T-helper 17 cell (primary cell): ENCODE data around the gene BTRC. TPM values are rescaled to one million over a fixed set of nuclear protein-coding genes. Genes with fewer than 3 reads are reported as not detected.
"Not testable (repeated sequence)": the region's sequence is repeated elsewhere in the genome, so short reads cannot be mapped to it uniquely, and the experiment has no call there.

Experiments used
- ATAC-seq: fragments of 150-1000 bp; cut with Tn5 transposase; 2 replicates; pipeline ENCODE4 v1.10.0; 2021; ENCODE audit warnings: mild to moderate bottlenecking, moderate library complexity
- DNase-seq, 3 donors: peaks; one replicate each; pipeline versions ENCODE4 v3.0.0 to v3.0.0-alpha.2; 2020 to 2021
- H3K9me3 ChIP-seq: one replicate; pipeline ENCODE4 v1.7.0; 2013; ENCODE audit warnings: low read length, mild to moderate bottlenecking; ENCODE audit not compliant: control insufficient read depth, poor library complexity, severe bottlenecking
- H3K27ac Mint-ChIP-seq: one replicate; pipeline ENCODE4 v1.8.0; 2022; ENCODE audit warnings: mild to moderate bottlenecking, moderate library complexity, mixed read lengths
- H3K27me3 Mint-ChIP-seq: one replicate; pipeline ENCODE4 v1.8.0; 2022; ENCODE audit warnings: mixed read lengths
- H3K36me3 Mint-ChIP-seq: one replicate; pipeline ENCODE4 v1.8.0; 2022; ENCODE audit warnings: low read depth, mixed read lengths
- H3K4me1 Mint-ChIP-seq: one replicate; pipeline ENCODE4 v1.8.0; 2022; ENCODE audit warnings: mild to moderate bottlenecking, mixed read lengths
- H3K4me3 Mint-ChIP-seq: one replicate; pipeline ENCODE4 v1.8.0; 2022; ENCODE audit warnings: mild to moderate bottlenecking, moderate library complexity, mixed read lengths
- total RNA-seq, 4 donors: library from RNA in 2 of 4; stranded (reverse) in 2 of 4; gene quantifications; one replicate each; pipeline ENCODE4 v1.2.3 and lab custom pipeline; 2022 to 2026

BTRC gene
- total RNA-seq, 2 donors from 2014 or later: 14.8 to 17.0 TPM

- Mint-ChIP-seq H3K27me3 (peaks cover 13% of the 10 kb centered on the region), H3K4me1 (peaks cover 14% of the 10 kb centered on the region), H3K36me3 (peaks cover 13% of the 10 kb centered on the region), H3K27ac (peak overlapping the region; percentile 95), H3K4me3 (peak overlapping the region; percentile 99)
- H3K9me3 ChIP-seq: no peaks in the 10 kb centered on the region
- ATAC-seq: no peak
- no peak for DNase-seq
Observed at GRCh38 chr10:101355072-101355706, 1.2 kb downstream of the BTRC start.

GRCh38 chr10:101356132-101356531 is 2.2 kb downstream of the BTRC start:
- no peak overlapping the region for H3K27ac Mint-ChIP-seq
- peaks cover 8% of the 10 kb centered on the region for H3K36me3 Mint-ChIP-seq
- H3K9me3 ChIP-seq: no peaks in the 10 kb centered on the region
- H3K27me3 Mint-ChIP-seq: peaks cover 7% of the 10 kb centered on the region
- ATAC-seq (no peak), DNase-seq (no peak)
- H3K4me3 Mint-ChIP-seq: no peak overlapping the region
- H3K4me1 Mint-ChIP-seq: peaks cover 14% of the 10 kb centered on the region

GRCh38 chr10:101357958-101358357 is 4.0 kb downstream of the BTRC start:
- ATAC-seq (no peak), DNase-seq (no peak)
- Mint-ChIP-seq H3K27me3 (no peaks in the 10 kb centered on the region), H3K4me1 (peaks cover 18% of the 10 kb centered on the region), H3K27ac (no peak overlapping the region), H3K4me3 (no peak overlapping the region), H3K36me3 (peaks cover 8% of the 10 kb centered on the region)
- no peaks in the 10 kb centered on the region for H3K9me3 ChIP-seq

GRCh38 chr10:101358706-101359300 is 4.8 kb downstream of the BTRC start:
- peaks cover 18% of the 10 kb centered on the region for H3K4me1 Mint-ChIP-seq
- H3K27me3 Mint-ChIP-seq: no peaks in the 10 kb centered on the region
- peaks cover 8% of the 10 kb centered on the region for H3K36me3 Mint-ChIP-seq
- ATAC-seq (no peak), DNase-seq (no peak)
- H3K9me3 ChIP-seq: no peaks in the 10 kb centered on the region
- no peak overlapping the region for H3K27ac Mint-ChIP-seq
- H3K4me3 Mint-ChIP-seq: no peak overlapping the region

- not testable (repeated sequence) for H3K36me3 Mint-ChIP-seq, H3K27me3 Mint-ChIP-seq, ATAC-seq, DNase-seq, H3K9me3 ChIP-seq, H3K27ac Mint-ChIP-seq, H3K4me3 Mint-ChIP-seq
- peaks cover 12% of the 10 kb centered on the region for H3K4me1 Mint-ChIP-seq
Observed at GRCh38 chr10:101360090-101360489, 6.1 kb downstream of the BTRC start.

- DNase-seq, H3K9me3 ChIP-seq, ATAC-seq, H3K27me3 Mint-ChIP-seq, H3K36me3 Mint-ChIP-seq, H3K4me3 Mint-ChIP-seq: not testable (repeated sequence)
- H3K4me1 Mint-ChIP-seq: peaks cover 11% of the 10 kb centered on the region
- peak overlapping the region; percentile 19 for H3K27ac Mint-ChIP-seq
Observed at GRCh38 chr10:101360841-101361240, 6.9 kb downstream of the BTRC start.

- ATAC-seq: no peak
- no peaks in the 10 kb centered on the region for H3K9me3 ChIP-seq
- H3K4me3 Mint-ChIP-seq: no peak overlapping the region
- H3K27me3 Mint-ChIP-seq: no peaks in the 10 kb centered on the region
- no peaks in the 10 kb centered on the region for H3K36me3 Mint-ChIP-seq
- no peak overlapping the region for H3K27ac Mint-ChIP-seq
- no peak for DNase-seq
- H3K4me1 Mint-ChIP-seq: peaks cover 18% of the 10 kb centered on the region
Observed at GRCh38 chr10:101363850-101364400, 10.0 kb downstream of the BTRC start.

GRCh38 chr10:101364721-101365120 is 10.8 kb downstream of the BTRC start:
- H3K9me3 ChIP-seq: no peaks in the 10 kb centered on the region
- Mint-ChIP-seq H3K4me3 (no peak overlapping the region), H3K36me3 (peaks cover under 1% of the 10 kb centered on the region), H3K27ac (no peak overlapping the region), H3K4me1 (peaks cover 22% of the 10 kb centered on the region), H3K27me3 (no peaks in the 10 kb centered on the region)
- no peak for DNase-seq
- ATAC-seq: no peak

- no peak overlapping the region for H3K4me3 Mint-ChIP-seq
- no peaks in the 10 kb centered on the region for H3K27me3 Mint-ChIP-seq
- no peak for DNase-seq
- H3K27ac Mint-ChIP-seq: no peak overlapping the region
- H3K36me3 Mint-ChIP-seq: peaks cover 3% of the 10 kb centered on the region
- no peak for ATAC-seq
- no peaks in the 10 kb centered on the region for H3K9me3 ChIP-seq
- peaks cover 24% of the 10 kb centered on the region for H3K4me1 Mint-ChIP-seq
Observed at GRCh38 chr10:101367569-101368453, 13.8 kb downstream of the BTRC start.

- H3K27ac Mint-ChIP-seq: no peak overlapping the region
- peaks cover 23% of the 10 kb centered on the region for H3K4me1 Mint-ChIP-seq
- ATAC-seq: no peak
- H3K36me3 Mint-ChIP-seq: peaks cover 8% of the 10 kb centered on the region
- no peak overlapping the region for H3K4me3 Mint-ChIP-seq
- no peaks in the 10 kb centered on the region for H3K9me3 ChIP-seq
- no peaks in the 10 kb centered on the region for H3K27me3 Mint-ChIP-seq
- DNase-seq: no peak
Observed at GRCh38 chr10:101373063-101373462, 19.1 kb downstream of the BTRC start.

- H3K36me3 Mint-ChIP-seq, H3K27ac Mint-ChIP-seq, DNase-seq, H3K9me3 ChIP-seq, H3K27me3 Mint-ChIP-seq, H3K4me3 Mint-ChIP-seq, ATAC-seq: not testable (repeated sequence)
- peaks cover 22% of the 10 kb centered on the region for H3K4me1 Mint-ChIP-seq
Observed at GRCh38 chr10:101373993-101374392, 20.0 kb downstream of the BTRC start.

- H3K4me1 Mint-ChIP-seq: peaks cover 15% of the 10 kb centered on the region
- H3K27ac Mint-ChIP-seq: no peak overlapping the region
- H3K36me3 Mint-ChIP-seq: peaks cover 5% of the 10 kb centered on the region
- no peak overlapping the region for H3K4me3 Mint-ChIP-seq
- no peak for DNase-seq
- no peaks in the 10 kb centered on the region for H3K9me3 ChIP-seq
- H3K27me3 Mint-ChIP-seq: no peaks in the 10 kb centered on the region
- ATAC-seq: no peak
Observed at GRCh38 chr10:101375076-101375475, 21.1 kb downstream of the BTRC start.

GRCh38 chr10:101379663-101380352 is 25.8 kb downstream of the BTRC start:
- no peak overlapping the region for H3K27ac Mint-ChIP-seq
- DNase-seq: no peak
- H3K36me3 Mint-ChIP-seq: no peaks in the 10 kb centered on the region
- no peak for ATAC-seq
- H3K9me3 ChIP-seq: no peaks in the 10 kb centered on the region
- no peak overlapping the region for H3K4me3 Mint-ChIP-seq
- H3K4me1 Mint-ChIP-seq: peaks cover 10% of the 10 kb centered on the region
- H3K27me3 Mint-ChIP-seq: no peaks in the 10 kb centered on the region
